HepG2 (cell line): ENCODE data around the gene MX2. TPM values are rescaled to one million over a fixed set of nuclear protein-coding genes. Genes with fewer than 3 reads are reported as not detected.

Experiments used
- BRD4 ChIP-seq: sonication (generic); formaldehyde crosslinking; IDR thresholded peaks from 2 replicates; pipeline ENCODE4 v1.4.0; 2020; ENCODE audit warnings: missing genetic modification reagents
- CEBPB ChIP-seq: IDR thresholded peaks from 2 replicates; pipeline ENCODE4 v1.6.1; 2011; ENCODE audit warnings: low read depth, low read length, improper control_type of control experiment, borderline replicate concordance
- HNRNPUL1 ChIP-seq: fragments of 200-400 bp; formaldehyde crosslinking; IDR thresholded peaks from 2 replicates; pipeline ENCODE4 v1.6.1; 2017; ENCODE audit warnings: low read depth, mild to moderate bottlenecking, low read length, moderate library complexity
- KDM5B ChIP-seq: sonication (generic); formaldehyde crosslinking; IDR thresholded peaks from 2 replicates; pipeline ENCODE4 v1.4.0; 2020; ENCODE audit warnings: missing genetic modification reagents, mild to moderate bottlenecking, borderline replicate concordance
- MBNL3 ChIP-seq: fragments of 250-450 bp; sonication (Bioruptor Pico); conservative IDR thresholded peaks from 2 replicates; pipeline ENCODE4 v1.8.0; 2022; ENCODE audit warnings: mild to moderate bottlenecking, inconsistent platforms
- PRMT3 ChIP-seq: sonication (generic); formaldehyde crosslinking; IDR thresholded peaks from 2 replicates; pipeline ENCODE4 v1.8.1; 2022; ENCODE audit warnings: low read depth, mild to moderate bottlenecking, moderate library complexity, missing genetic modification reagents, borderline replicate concordance
- RARA ChIP-seq: IDR thresholded peaks from 2 replicates; pipeline ENCODE4 v1.6.1; 2016; ENCODE audit warnings: missing genetic modification reagents, missing compliant biosample characterization
- SMAD9 ChIP-seq: sonication (generic); formaldehyde crosslinking; IDR thresholded peaks from 2 replicates; pipeline ENCODE4 v1.5.1; 2020; ENCODE audit warnings: mild to moderate bottlenecking, missing genetic modification reagents
- TAF1 ChIP-seq: sonication (generic); formaldehyde crosslinking; IDR thresholded peaks from 2 replicates; pipeline ENCODE4 v1.4.0; 2020; ENCODE audit warnings: missing genetic modification reagents
- ZNF10 ChIP-seq: sonication (generic); formaldehyde crosslinking; IDR thresholded peaks from 2 replicates; pipeline ENCODE4 v1.4.0; 2020; ENCODE audit warnings: mild to moderate bottlenecking, low read depth, missing genetic modification reagents, borderline replicate concordance
- ZNF552 ChIP-seq: sonication (generic); formaldehyde crosslinking; IDR thresholded peaks from 2 replicates; pipeline ENCODE4 v1.9.0; 2022; ENCODE audit warnings: missing genetic modification reagents, mild to moderate bottlenecking, borderline replicate concordance
- ZNF564 ChIP-seq: sonication (generic); formaldehyde crosslinking; IDR thresholded peaks from 2 replicates; pipeline ENCODE4 v1.8.1; 2023; ENCODE audit warnings: mild to moderate bottlenecking, missing genetic modification reagents
- ZNF674 ChIP-seq: sonication (generic); formaldehyde crosslinking; IDR thresholded peaks from 2 replicates; pipeline ENCODE4 v1.5.0; 2020; ENCODE audit warnings: low read depth, mild to moderate bottlenecking, missing genetic modification reagents
- ZNF776 ChIP-seq: sonication (generic); formaldehyde crosslinking; IDR thresholded peaks from 2 replicates; pipeline ENCODE4 v1.4.0; 2020; ENCODE audit warnings: mild to moderate bottlenecking, missing genetic modification reagents
- polyA plus RNA-seq, 8 experiments: library from polyadenylated mRNA; depleted of rRNA in 3 of 8; stranded (reverse) in 7 of 8; unstranded in 1 of 8; fragments of >200 nt; fragmentation: Illumina TruSeq in 4 of 8; extraction: Trizol in 4 of 8; gene quantifications; 2 replicates each; pipeline versions ENCODE4 v1.2.1 to v1.2.3, GENCODE V29; 2011 to 2016; ENCODE audit warnings: low read depth in 4 of 8, missing spikeins in 1 of 8, mixed read lengths in 1 of 8; ENCODE audit not compliant: insufficient read depth in 1 of 8
- total RNA-seq, 5 experiments: library from RNA; depleted of rRNA; stranded (reverse); fragments of >200 nt; fragmentation: Illumina TruSeq; extraction: Trizol; gene quantifications; 2 replicates each; pipeline ENCODE4 v1.2.3, GENCODE V29; 2016; ENCODE audit warnings: low read depth in 1 of 5
- TF ChIP-seq, protein P1 (sequence below): sonication (generic); formaldehyde crosslinking; IDR thresholded peaks from 2 replicates; pipeline ENCODE4 v1.4.0; 2020; ENCODE audit warnings: missing genetic modification reagents, borderline replicate concordance
- TF ChIP-seq, protein P2 (sequence below): sonication (generic); formaldehyde crosslinking; IDR thresholded peaks from 2 replicates; pipeline ENCODE4 v1.4.0; 2020; ENCODE audit warnings: missing genetic modification reagents
- TF ChIP-seq, protein P3 (sequence below): sonication (generic); formaldehyde crosslinking; conservative IDR thresholded peaks from 2 replicates; pipeline ENCODE4 v1.4.0; 2020; ENCODE audit warnings: mild to moderate bottlenecking, missing genetic modification reagents, moderate library complexity
- TF ChIP-seq, protein P4 (sequence below): IDR thresholded peaks from 2 replicates; pipeline ENCODE4 v1.6.1; 2018; ENCODE audit warnings: missing genetic modification reagents
- TF ChIP-seq, protein P5 (sequence below): sonication (generic); formaldehyde crosslinking; IDR thresholded peaks from 2 replicates; pipeline ENCODE4 v1.4.0; 2020; ENCODE audit warnings: missing genetic modification reagents, mild to moderate bottlenecking, borderline replicate concordance

Gene MX2
- total and polyA plus RNA-seq, 2 of the 13 experiments (the other 11 are each of a cell fraction or from before 2014, with no cell fraction given), result 24.0 to 35.7 TPM

DNA sequence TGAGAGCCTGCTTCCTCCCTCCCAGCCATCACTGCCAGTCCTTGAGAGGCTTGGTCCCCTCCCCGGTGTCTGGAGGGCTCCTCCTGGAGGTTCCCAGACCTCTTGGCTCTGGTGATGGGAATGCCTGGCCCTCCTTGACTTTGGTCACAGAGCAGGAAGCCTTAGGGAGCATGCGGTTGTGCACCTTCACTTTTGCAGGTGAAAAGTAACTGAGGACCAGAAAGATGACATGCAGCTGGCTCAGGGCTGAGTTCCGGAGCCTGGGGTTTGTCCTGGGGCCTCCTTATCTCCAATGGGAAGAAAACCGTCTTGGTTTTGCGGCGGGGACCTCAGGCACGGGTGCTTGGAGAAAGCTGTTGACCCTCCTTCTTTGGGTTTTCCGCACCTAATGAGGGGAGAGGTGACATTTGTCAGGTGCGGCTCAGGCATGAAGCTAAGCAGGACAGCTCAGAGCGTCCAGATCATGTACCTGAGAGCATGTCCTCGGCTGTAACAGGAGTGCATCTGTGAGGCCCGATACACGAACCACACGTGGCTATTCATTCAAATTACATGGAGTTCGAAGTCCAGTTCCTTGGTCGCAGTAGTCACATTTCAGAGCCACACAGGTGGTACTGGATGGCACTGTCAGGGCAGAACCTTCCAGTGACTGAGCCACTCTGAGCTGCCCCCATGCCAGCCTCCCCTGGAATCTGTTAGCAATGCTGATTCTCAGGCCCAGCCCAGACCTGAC lies 608 bp upstream of the MX2 start (continued):
- no peak for TF ChIP-seq HNRNPUL1
- TF ChIP-seq ZNF10 (CRISPR knock-in tag), result no peak
- no peak for TF ChIP-seq RARA (CRISPR knock-in tag)
- TF ChIP-seq, protein P1, sequence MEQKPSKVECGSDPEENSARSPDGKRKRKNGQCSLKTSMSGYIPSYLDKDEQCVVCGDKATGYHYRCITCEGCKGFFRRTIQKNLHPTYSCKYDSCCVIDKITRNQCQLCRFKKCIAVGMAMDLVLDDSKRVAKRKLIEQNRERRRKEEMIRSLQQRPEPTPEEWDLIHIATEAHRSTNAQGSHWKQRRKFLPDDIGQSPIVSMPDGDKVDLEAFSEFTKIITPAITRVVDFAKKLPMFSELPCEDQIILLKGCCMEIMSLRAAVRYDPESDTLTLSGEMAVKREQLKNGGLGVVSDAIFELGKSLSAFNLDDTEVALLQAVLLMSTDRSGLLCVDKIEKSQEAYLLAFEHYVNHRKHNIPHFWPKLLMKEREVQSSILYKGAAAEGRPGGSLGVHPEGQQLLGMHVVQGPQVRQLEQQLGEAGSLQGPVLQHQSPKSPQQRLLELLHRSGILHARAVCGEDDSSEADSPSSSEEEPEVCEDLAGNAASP (CRISPR knock-in tag), result no peak
- TF ChIP-seq PRMT3 (CRISPR knock-in tag), result no peak
- TF ChIP-seq, protein P2, sequence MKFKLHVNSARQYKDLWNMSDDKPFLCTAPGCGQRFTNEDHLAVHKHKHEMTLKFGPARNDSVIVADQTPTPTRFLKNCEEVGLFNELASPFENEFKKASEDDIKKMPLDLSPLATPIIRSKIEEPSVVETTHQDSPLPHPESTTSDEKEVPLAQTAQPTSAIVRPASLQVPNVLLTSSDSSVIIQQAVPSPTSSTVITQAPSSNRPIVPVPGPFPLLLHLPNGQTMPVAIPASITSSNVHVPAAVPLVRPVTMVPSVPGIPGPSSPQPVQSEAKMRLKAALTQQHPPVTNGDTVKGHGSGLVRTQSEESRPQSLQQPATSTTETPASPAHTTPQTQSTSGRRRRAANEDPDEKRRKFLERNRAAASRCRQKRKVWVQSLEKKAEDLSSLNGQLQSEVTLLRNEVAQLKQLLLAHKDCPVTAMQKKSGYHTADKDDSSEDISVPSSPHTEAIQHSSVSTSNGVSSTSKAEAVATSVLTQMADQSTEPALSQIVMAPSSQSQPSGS, result no peak
- TF ChIP-seq, protein P3, sequence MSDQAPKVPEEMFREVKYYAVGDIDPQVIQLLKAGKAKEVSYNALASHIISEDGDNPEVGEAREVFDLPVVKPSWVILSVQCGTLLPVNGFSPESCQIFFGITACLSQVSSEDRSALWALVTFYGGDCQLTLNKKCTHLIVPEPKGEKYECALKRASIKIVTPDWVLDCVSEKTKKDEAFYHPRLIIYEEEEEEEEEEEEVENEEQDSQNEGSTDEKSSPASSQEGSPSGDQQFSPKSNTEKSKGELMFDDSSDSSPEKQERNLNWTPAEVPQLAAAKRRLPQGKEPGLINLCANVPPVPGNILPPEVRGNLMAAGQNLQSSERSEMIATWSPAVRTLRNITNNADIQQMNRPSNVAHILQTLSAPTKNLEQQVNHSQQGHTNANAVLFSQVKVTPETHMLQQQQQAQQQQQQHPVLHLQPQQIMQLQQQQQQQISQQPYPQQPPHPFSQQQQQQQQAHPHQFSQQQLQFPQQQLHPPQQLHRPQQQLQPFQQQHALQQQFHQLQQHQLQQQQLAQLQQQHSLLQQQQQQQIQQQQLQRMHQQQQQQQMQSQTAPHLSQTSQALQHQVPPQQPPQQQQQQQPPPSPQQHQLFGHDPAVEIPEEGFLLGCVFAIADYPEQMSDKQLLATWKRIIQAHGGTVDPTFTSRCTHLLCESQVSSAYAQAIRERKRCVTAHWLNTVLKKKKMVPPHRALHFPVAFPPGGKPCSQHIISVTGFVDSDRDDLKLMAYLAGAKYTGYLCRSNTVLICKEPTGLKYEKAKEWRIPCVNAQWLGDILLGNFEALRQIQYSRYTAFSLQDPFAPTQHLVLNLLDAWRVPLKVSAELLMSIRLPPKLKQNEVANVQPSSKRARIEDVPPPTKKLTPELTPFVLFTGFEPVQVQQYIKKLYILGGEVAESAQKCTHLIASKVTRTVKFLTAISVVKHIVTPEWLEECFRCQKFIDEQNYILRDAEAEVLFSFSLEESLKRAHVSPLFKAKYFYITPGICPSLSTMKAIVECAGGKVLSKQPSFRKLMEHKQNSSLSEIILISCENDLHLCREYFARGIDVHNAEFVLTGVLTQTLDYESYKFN, result no peak
- TF ChIP-seq ZNF552 (CRISPR knock-in tag), result no peak
- TF ChIP-seq, protein P4, sequence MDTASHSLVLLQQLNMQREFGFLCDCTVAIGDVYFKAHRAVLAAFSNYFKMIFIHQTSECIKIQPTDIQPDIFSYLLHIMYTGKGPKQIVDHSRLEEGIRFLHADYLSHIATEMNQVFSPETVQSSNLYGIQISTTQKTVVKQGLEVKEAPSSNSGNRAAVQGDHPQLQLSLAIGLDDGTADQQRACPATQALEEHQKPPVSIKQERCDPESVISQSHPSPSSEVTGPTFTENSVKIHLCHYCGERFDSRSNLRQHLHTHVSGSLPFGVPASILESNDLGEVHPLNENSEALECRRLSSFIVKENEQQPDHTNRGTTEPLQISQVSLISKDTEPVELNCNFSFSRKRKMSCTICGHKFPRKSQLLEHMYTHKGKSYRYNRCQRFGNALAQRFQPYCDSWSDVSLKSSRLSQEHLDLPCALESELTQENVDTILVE, result no peak
- no peak for TF ChIP-seq MBNL3 (CRISPR knock-in tag)
- no peak for TF ChIP-seq ZNF776 (CRISPR knock-in tag)
- no peak for TF ChIP-seq KDM5B
- peak; percentile 12; the same call in 1 of the 2 replicates for TF ChIP-seq TAF1
- no peak for TF ChIP-seq ZNF564 (CRISPR knock-in tag)
- TF ChIP-seq ZNF674 (CRISPR knock-in tag), result no peak
- no peak for TF ChIP-seq SMAD9 (CRISPR knock-in tag)
- TF ChIP-seq, protein P5, sequence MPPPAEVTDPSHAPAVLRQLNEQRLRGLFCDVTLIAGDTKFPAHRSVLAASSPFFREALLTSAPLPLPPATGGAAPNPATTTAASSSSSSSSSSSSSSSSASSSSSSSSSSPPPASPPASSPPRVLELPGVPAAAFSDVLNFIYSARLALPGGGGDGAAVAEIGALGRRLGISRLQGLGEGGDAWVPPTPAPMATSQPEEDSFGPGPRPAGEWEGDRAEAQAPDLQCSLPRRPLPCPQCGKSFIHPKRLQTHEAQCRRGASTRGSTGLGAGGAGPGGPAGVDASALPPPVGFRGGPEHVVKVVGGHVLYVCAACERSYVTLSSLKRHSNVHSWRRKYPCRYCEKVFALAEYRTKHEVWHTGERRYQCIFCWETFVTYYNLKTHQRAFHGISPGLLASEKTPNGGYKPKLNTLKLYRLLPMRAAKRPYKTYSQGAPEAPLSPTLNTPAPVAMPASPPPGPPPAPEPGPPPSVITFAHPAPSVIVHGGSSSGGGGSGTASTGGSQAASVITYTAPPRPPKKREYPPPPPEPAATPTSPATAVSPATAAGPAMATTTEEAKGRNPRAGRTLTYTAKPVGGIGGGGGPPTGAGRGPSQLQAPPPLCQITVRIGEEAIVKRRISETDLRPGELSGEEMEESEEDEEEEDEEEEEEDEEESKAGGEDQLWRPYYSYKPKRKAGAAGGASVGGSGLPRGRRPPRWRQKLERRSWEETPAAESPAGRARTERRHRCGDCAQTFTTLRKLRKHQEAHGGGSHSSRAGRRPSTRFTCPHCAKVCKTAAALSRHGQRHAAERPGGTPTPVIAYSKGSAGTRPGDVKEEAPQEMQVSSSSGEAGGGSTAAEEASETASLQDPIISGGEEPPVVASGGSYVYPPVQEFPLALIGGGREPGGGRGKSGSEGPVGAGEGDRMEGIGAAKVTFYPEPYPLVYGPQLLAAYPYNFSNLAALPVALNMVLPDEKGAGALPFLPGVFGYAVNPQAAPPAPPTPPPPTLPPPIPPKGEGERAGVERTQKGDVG (CRISPR knock-in tag), result no peak
- no peak for TF ChIP-seq BRD4
- no peak for TF ChIP-seq CEBPB
